Fibroblast of the aortic adventitia (primary cell): ENCODE results near the gene D2HGDH. TPM values are rescaled to one million over a fixed set of nuclear protein-coding genes. Genes with fewer than 3 reads are reported as not detected.

Source experiments
- DNase-seq: peaks from one replicate; pipeline ENCODE4 v3.0.0-alpha.2; 2010; ENCODE audit warnings: low read depth
- H3K4me3 ChIP-seq: 2 replicates; pipeline ENCODE4 v1.5.1; 2011; ENCODE audit warnings: low read depth, mild to moderate bottlenecking, control low read depth, low read length, moderate library complexity
- total RNA-seq: library from RNA; depleted of rRNA; stranded (reverse); fragments of >200 nt; gene quantifications from 2 replicates; pipeline ENCODE4 v1.2.3, GENCODE V29; 2012; ENCODE audit warnings: low replicate concordance
- TF ChIP-seq, protein P1 (sequence below): IDR thresholded peaks from 2 replicates; pipeline ENCODE4 v1.5.1; 2011; ENCODE audit warnings: mild to moderate bottlenecking, low read length, control low read depth, inconsistent platforms; ENCODE audit not compliant: insufficient read depth

Gene D2HGDH
- total RNA-seq, 1 donor: 9.3 TPM

DNA sequence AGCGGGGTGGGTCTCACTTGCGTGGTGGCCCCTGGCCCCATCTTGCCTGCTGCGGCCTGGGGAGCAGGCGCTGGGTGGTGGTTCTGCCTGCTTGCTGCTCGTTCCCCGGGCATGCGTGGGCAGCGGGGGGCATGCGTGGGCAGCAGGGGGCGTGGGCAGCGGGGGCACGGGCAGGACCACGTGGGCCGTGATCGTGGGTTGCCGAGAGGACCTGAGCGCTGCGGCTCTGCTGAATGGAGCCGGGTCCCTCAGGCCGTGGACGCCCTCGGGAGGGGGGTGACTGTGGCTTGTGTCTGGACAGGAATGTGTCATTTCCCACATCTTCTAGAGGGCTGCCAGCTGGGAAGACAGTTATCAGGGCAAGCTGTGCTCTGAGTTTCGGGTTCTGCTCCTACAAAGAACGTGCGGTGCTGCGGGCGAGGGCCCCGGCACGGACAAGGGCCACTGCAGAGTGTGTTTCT lies 33.9 kb downstream of the D2HGDH start:
- TF ChIP-seq, protein P1, sequence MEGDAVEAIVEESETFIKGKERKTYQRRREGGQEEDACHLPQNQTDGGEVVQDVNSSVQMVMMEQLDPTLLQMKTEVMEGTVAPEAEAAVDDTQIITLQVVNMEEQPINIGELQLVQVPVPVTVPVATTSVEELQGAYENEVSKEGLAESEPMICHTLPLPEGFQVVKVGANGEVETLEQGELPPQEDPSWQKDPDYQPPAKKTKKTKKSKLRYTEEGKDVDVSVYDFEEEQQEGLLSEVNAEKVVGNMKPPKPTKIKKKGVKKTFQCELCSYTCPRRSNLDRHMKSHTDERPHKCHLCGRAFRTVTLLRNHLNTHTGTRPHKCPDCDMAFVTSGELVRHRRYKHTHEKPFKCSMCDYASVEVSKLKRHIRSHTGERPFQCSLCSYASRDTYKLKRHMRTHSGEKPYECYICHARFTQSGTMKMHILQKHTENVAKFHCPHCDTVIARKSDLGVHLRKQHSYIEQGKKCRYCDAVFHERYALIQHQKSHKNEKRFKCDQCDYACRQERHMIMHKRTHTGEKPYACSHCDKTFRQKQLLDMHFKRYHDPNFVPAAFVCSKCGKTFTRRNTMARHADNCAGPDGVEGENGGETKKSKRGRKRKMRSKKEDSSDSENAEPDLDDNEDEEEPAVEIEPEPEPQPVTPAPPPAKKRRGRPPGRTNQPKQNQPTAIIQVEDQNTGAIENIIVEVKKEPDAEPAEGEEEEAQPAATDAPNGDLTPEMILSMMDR: no peak
- no peak for DNase-seq
- H3K4me3 ChIP-seq: no peak overlapping the region

DNA sequence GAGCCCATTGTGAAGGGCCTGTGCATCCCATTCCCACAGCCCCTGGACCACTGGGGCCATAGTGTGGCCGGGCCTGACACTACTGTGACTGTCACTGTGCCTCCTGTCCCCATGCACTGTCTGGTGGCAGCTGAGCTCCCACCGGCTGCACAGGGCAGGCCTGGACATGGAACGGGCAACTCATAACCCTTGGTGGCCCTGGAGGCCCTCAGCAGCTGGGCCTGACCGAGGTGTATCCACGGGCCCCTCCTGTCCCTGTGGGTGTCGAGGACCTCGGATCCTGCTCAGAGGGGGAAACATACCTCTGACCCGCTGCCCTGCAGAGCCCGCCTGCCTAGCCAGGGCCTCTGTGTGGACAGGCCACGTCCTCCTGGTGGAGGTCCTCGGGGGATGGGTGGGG lies 34.4 kb downstream of the D2HGDH start:
- no peak for DNase-seq
- TF ChIP-seq, protein P1: no peak

DNA sequence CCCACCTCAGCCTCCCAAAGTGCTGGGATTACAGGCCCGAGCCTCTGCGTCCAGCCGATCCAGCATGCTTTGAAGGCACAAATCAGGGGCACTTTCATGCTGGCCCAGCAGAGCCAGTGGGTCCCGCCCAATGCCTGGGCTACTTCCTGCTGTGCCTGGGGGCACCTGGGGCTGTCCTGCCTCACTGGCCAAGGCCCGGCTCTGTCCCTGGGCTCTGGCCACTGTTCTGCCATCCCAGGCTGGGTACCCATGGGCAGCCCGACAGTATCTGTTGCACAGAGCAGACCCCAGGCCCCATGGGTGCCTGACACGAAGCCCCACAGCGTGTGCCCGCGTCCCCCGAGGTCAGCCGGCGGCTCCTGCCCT lies 35.4 kb downstream of the D2HGDH start:
- TF ChIP-seq, protein P1: no peak
- H3K4me3 ChIP-seq: no peak overlapping the region
- DNase-seq: no peak

More for the DNA sequence above, 34.4 kb downstream of the D2HGDH start:
- H3K4me3 ChIP-seq: no peak overlapping the region

DNA sequence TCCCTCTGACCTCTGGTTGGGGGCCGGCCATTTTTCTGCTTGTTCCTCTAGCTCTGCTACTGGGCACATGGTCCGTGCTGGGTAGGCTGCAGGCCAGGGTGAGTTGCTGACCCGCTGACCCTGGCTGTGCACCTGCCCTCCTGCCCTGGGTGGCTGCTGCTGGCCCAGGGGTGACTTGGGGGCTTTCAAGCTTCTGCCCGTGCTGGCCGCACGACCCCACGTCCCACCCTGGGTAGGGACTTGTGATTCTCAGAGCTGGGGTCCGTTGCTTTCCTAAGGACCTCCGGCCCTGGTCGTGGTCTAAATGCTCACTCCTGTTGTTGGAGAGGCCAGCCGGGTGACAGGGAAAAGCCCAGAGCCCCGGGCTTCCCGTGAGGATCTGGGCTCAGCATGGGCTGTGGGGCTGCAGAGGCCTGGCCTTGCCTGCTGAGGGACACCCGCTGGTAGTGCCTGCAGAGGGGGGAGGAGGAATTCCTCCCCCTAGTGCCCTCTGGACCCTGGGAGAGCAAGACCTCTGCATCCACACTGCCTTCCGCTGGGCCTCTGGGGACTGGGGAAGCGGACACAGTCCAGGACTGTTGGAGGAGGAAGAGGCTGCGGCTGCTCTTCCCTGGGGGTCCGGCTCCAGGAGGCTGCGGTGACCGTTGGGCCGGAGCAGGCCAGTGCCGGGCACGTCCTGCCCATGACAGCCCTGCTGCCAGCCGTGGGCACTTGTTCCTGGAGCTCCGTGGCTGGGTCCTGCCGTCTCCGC lies 35.9 kb downstream of the D2HGDH start:
- TF ChIP-seq, protein P1: no peak
- H3K4me3 ChIP-seq: no peak overlapping the region
- no peak for DNase-seq

DNA sequence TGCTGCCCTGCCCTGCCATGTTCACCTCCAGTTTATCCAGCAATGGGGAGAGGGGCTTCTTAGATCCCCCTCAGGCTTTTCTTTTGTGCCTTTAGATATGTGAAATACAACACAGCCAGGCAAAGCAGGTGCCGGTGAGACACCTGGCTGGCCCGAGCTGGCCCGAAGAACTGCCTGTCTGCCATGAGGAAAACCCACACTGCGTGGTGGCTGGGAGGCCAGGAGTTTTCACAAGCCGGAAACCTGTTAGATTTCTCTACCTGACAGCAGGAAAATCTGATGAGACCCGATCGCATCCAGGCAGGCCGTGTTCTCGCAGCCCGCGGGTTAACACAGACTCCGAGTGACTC lies 36.5 kb downstream of the D2HGDH start:
- no peak overlapping the region for H3K4me3 ChIP-seq
- no peak for DNase-seq
- TF ChIP-seq, protein P1: no peak

DNA sequence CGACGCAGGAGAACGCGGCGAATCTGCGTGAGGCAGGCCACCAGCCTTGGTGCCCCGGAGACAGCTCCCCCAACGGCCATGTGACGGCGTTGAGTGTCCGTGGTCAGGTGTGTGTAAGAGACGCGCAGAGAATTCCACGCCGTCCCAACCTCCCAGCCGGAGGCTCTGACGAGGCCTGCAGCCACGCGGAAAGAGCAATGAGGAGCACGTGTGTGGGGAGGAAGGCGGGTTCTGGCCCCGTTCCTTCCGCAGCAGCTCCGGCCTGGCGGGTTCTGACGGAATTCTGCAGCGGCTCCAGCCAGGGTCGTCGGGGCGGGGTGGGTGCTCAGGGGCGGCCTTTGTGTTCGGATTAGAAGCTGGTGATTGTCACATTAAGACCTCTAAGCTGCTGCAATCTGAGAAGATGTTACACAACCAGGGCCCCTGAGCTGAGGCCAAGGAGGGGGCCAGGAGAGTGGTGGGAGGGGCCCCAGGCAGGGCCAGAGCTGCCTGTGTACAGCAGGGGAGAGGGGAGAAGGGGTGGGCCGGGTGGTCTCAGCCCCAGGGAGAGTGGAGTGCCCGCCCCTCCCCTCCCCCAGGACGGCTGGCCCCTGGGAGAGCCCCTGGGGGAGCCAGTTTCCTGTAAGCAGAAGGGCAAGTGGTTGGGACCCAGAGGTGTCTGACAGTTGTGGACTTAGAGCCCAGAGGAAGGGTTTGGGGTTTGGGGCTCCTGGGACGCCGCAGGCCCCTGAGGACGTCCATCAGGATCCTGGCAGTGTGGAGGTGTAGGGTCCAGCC lies 37.0 kb downstream of the D2HGDH start:
- peak; percentile 31 for DNase-seq

More for the DNA sequence above, 37.0 kb downstream of the D2HGDH start:
- no peak overlapping the region for H3K4me3 ChIP-seq
- TF ChIP-seq, protein P1: no peak
